OCI-LY3 (cell line): Measurements from ENCODE around the gene HINFP.
A peak's percentile ranks its signal among the peaks of the same experiment; 100 is the strongest.

Source experiments
- H2AFZ ChIP-seq: fragments of 200-600, 300-600 bp; shearing (Covaris generic); 2 replicates; pipeline ENCODE4 v1.6.0; 2014; ENCODE audit warnings: antibody characterized with exemption, low read depth, low read length
- H3K27ac ChIP-seq: fragments of 200-600, 300-600 bp; sonication (generic); 2 replicates; pipeline ENCODE4 v1.5.1; 2014; ENCODE audit warnings: mild to moderate bottlenecking, low read length, moderate library complexity, mixed read lengths
- H3K27me3 ChIP-seq: fragments of 200-600, 300-600 bp; sonication (generic); 2 replicates; pipeline ENCODE4 v1.6.1; 2014; ENCODE audit warnings: low read depth, low read length, mixed read lengths
- H3K36me3 ChIP-seq: fragments of 200-600, 300-600 bp; sonication (generic); replicated peaks from 2 replicates; pipeline ENCODE3; 2014; ENCODE audit warnings: low read depth, low read length, mixed read lengths
- H3K4me1 ChIP-seq: fragments of 300-600, 200-600 bp; sonication (generic); 2 replicates; pipeline ENCODE4 v1.6.1; 2014; ENCODE audit warnings: low read length, mixed read lengths
- H3K4me2 ChIP-seq: fragments of 200-600, 300-600 bp; sonication (generic); 2 replicates; pipeline ENCODE4 v1.6.1; 2014; ENCODE audit warnings: low read length, mixed read lengths
- H3K4me3 ChIP-seq: fragments of 300-600, 200-600 bp; sonication (generic); 2 replicates; pipeline ENCODE4 v1.5.1; 2014; ENCODE audit warnings: antibody characterized with exemption, mild to moderate bottlenecking, low read length, moderate library complexity
- H3K79me2 ChIP-seq: fragments of 300-600, 200-600 bp; shearing (Covaris generic); 2 replicates; pipeline ENCODE4 v1.6.1; 2014; ENCODE audit warnings: mild to moderate bottlenecking, low read length, mixed read lengths
- H3K9ac ChIP-seq: fragments of 300-600, 200-600 bp; shearing (Covaris generic); 2 replicates; pipeline ENCODE4 v1.6.0; 2014; ENCODE audit warnings: mild to moderate bottlenecking, low read length, moderate library complexity
- H3K9me3 ChIP-seq: fragments of 200-600, 300-600 bp; shearing (Covaris generic); 2 replicates; pipeline ENCODE4 v1.6.1; 2014; ENCODE audit warnings: low read length, mixed read lengths; ENCODE audit not compliant: insufficient read depth
- H4K20me1 ChIP-seq: fragments of 200-600, 300-600 bp; sonication (generic); 2 replicates; pipeline ENCODE4 v1.6.1; 2016; ENCODE audit warnings: low read length, mixed read lengths; ENCODE audit not compliant: insufficient read depth
- CTCF ChIP-seq: fragments of 200-600, 300-600 bp; sonication (generic); IDR thresholded peaks from 2 replicates; pipeline ENCODE4 v1.5.1; 2014; ENCODE audit warnings: antibody characterized with exemption, low read length, low read depth
- EZH2phosphoT487 ChIP-seq: fragments of 200-600 bp; shearing (Covaris generic); IDR thresholded peaks from 2 replicates; pipeline ENCODE4 v1.6.1; 2018; ENCODE audit warnings: antibody characterized with exemption, mixed run types, low read depth

Gene HINFP, protein sequence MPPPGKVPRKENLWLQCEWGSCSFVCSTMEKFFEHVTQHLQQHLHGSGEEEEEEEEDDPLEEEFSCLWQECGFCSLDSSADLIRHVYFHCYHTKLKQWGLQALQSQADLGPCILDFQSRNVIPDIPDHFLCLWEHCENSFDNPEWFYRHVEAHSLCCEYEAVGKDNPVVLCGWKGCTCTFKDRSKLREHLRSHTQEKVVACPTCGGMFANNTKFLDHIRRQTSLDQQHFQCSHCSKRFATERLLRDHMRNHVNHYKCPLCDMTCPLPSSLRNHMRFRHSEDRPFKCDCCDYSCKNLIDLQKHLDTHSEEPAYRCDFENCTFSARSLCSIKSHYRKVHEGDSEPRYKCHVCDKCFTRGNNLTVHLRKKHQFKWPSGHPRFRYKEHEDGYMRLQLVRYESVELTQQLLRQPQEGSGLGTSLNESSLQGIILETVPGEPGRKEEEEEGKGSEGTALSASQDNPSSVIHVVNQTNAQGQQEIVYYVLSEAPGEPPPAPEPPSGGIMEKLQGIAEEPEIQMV

GRCh38 chr11:119121008-119121810 lies at the start of gene HINFP:
Gene HINFP, plus strand, starts transcription at chr11:119121580. Its CDS starts 5,365 bp downstream, at chr11:119126945.
- peak within 1 kb of the TSS; percentile 83 for H3K9ac ChIP-seq
- TF ChIP-seq CTCF (no peak), EZH2phosphoT487 (no peak)
- no peaks in the 10 kb centered on the region for H3K27me3 ChIP-seq
- peak within 1 kb of the TSS; percentile 80 for H2AFZ ChIP-seq
- H3K79me2 ChIP-seq, result peaks cover 14% of the 10 kb centered on the region
- peaks cover 12% of the 10 kb centered on the region for H3K36me3 ChIP-seq
- peaks cover 7% of the 10 kb centered on the region; the same call in 1 of the 2 replicates for H4K20me1 ChIP-seq
- no peaks in the 10 kb centered on the region for H3K9me3 ChIP-seq
- peaks cover 15% of the 10 kb centered on the region for H3K4me1 ChIP-seq
- H3K27ac ChIP-seq, result peak within 1 kb of the TSS; percentile 19
- peak within 1 kb of the TSS; percentile 97 for H3K4me3 ChIP-seq
- H3K4me2 ChIP-seq, result peak within 1 kb of the TSS; percentile 99

DNA sequence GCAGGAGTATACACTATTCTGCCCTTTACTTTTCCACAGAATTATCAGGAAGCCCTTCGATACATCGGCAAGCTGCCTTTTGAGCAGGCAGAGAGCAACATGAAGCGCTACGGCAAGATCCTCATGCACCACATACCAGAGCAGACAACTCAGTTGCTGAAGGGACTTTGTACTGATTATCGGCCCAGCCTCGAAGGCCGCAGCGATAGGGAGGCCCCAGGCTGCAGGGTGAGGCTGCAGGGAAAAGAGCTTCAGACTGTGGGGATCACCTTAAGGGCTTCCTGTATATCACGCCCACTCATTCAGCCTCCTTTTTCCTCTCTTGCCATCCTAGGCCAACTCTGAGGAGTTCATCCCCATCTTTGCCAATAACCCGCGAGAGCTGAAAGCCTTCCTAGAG lies 43.5 kb upstream of the HINFP start:
- peaks cover 26% of the 10 kb centered on the region for H3K36me3 ChIP-seq

GRCh38 chr11:119078675-119079420 lies 42.5 kb upstream of the HINFP start:
- H3K36me3 ChIP-seq, result peaks cover 18% of the 10 kb centered on the region
- H3K4me2 ChIP-seq, result no peak overlapping the region
- no peak overlapping the region for H3K4me3 ChIP-seq
- H3K9ac ChIP-seq, result no peak overlapping the region
- H3K79me2 ChIP-seq, result no peaks in the 10 kb centered on the region
- TF ChIP-seq EZH2phosphoT487 (no peak), CTCF (no peak)
- H4K20me1 ChIP-seq, result no peaks in the 10 kb centered on the region
- H3K27me3 ChIP-seq, result no peaks in the 10 kb centered on the region
- no peaks in the 10 kb centered on the region for H3K9me3 ChIP-seq
- H3K27ac ChIP-seq, result no peak overlapping the region
- no peaks in the 10 kb centered on the region for H3K4me1 ChIP-seq
- no peak overlapping the region for H2AFZ ChIP-seq

More for the DNA sequence above, 43.5 kb upstream of the HINFP start:
- no peak overlapping the region for H3K4me3 ChIP-seq
- H3K9ac ChIP-seq, result no peak overlapping the region
- no peaks in the 10 kb centered on the region for H4K20me1 ChIP-seq
- no peak overlapping the region for H2AFZ ChIP-seq
- H3K79me2 ChIP-seq, result no peaks in the 10 kb centered on the region
- H3K27ac ChIP-seq, result no peak overlapping the region
- H3K4me2 ChIP-seq, result no peak overlapping the region
- H3K27me3 ChIP-seq, result no peaks in the 10 kb centered on the region
- no peaks in the 10 kb centered on the region for H3K9me3 ChIP-seq
- H3K4me1 ChIP-seq, result no peaks in the 10 kb centered on the region
- TF ChIP-seq EZH2phosphoT487, result no peak
- no peak for TF ChIP-seq CTCF
